SJSA1 (cell line): ENCODE data around the gene WWOX. TPM values are rescaled to one million over a fixed set of nuclear protein-coding genes. Genes with fewer than 3 reads are reported as not detected.

Experiments used
- DNase-seq, 2 experiments: peaks; one replicate each; pipeline ENCODE4 v3.0.0-alpha.2; 2015 to 2020; ENCODE audit warnings: low spot score in 2 of 2, low read depth in 1 of 2
- H3K27ac ChIP-seq: fragments of 250-450 bp; sonication (Bioruptor Pico); 2 replicates; pipeline ENCODE4 v1.5.1; 2020; ENCODE audit warnings: mild to moderate bottlenecking, moderate library complexity
- H3K27me3 ChIP-seq: fragments of 250-450 bp; sonication (Bioruptor Pico); replicated peaks from 2 replicates; pipeline ENCODE4 v1.5.1; 2020; ENCODE audit warnings: mild to moderate bottlenecking, moderate library complexity
- H3K36me3 ChIP-seq: fragments of 250-450 bp; sonication (Bioruptor Pico); 2 replicates; pipeline ENCODE4 v1.5.1; 2020; ENCODE audit warnings: mild to moderate bottlenecking
- H3K4me1 ChIP-seq: fragments of 250-450 bp; sonication (Bioruptor Pico); replicated peaks from 2 replicates; pipeline ENCODE4 v1.6.1; 2021; ENCODE audit warnings: mild to moderate bottlenecking
- H3K4me3 ChIP-seq: fragments of 250-450 bp; sonication (Bioruptor Pico); 2 replicates; pipeline ENCODE4 v1.5.1; 2020; ENCODE audit warnings: mild to moderate bottlenecking
- H3K9me3 ChIP-seq: fragments of 250-450 bp; sonication (Bioruptor Pico); replicated peaks from 2 replicates; pipeline ENCODE4 v1.5.1; 2020; ENCODE audit warnings: mild to moderate bottlenecking
- total RNA-seq: library from RNA; depleted of rRNA; stranded (reverse); fragments of >200 nt; shearing (Covaris generic); gene quantifications from 2 replicates; pipeline ENCODE4 v1.2.3, GENCODE V29; 2014

WWOX gene
- total RNA-seq, 1 experiment from 2014 or later: 13.4 TPM

- Histone ChIP-seq H3K9me3 (no peaks in the 10 kb centered on the region), H3K27ac (no peak overlapping the region), H3K36me3 (no peaks in the 10 kb centered on the region), H3K4me1 (no peaks in the 10 kb centered on the region), H3K27me3 (no peaks in the 10 kb centered on the region), H3K4me3 (no peak overlapping the region)
- no peak for DNase-seq
Observed at GRCh38 chr16:78137179-78137578, 37.7 kb downstream of the WWOX start.

DNA sequence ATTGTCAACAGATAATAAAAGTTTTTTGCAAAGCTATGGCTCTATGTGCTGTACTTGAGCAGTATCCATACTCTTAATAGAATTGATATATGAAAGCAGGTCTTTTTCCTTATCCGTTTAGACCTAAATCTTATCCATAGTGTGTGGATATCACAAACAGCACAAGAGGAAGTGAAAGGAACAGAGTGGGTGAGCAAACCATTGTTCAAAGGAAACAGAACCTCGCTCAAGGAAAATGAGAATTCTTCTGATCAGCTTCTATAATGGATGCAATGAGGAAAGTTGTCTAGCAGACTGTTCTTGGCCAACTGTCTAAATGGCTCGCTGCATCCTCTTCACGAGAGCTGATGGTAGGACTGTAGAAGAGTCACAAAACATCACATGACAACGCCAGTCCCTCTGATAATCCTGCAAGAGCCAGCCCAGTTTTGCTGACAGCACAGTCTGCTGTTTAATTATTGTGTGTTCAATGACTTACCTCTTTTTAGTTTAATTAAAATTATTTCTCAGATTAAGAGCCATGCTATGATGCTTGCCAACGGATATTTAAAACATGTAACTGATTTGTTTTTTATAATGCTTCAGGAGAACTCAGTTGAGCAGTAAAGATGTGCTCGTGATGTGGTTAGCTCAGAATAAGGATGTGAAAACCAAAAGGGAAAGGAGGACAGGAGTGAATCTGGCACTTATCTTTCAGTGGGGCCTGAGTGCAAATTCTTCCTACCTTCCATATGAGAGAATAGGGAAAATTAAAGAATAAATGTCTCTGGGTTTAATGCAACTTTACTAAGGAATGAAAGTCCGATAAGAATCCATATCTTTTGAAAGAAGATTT is 38.5 kb downstream of the WWOX start:
- Histone ChIP-seq H3K27ac (no peak overlapping the region), H3K9me3 (no peaks in the 10 kb centered on the region), H3K4me3 (no peak overlapping the region), H3K27me3 (no peaks in the 10 kb centered on the region), H3K4me1 (no peaks in the 10 kb centered on the region), H3K36me3 (no peaks in the 10 kb centered on the region)
- no peak for DNase-seq

GRCh38 chr16:78140818-78141466 is 41.5 kb downstream of the WWOX start:
- Histone ChIP-seq H3K36me3 (no peaks in the 10 kb centered on the region), H3K27ac (no peak overlapping the region), H3K27me3 (no peaks in the 10 kb centered on the region), H3K4me1 (no peaks in the 10 kb centered on the region), H3K9me3 (no peaks in the 10 kb centered on the region), H3K4me3 (no peak overlapping the region)
- no peak for DNase-seq

GRCh38 chr16:78142788-78143187 is 43.3 kb downstream of the WWOX start:
- Histone ChIP-seq H3K27me3 (no peaks in the 10 kb centered on the region), H3K4me3 (no peak overlapping the region), H3K4me1 (no peaks in the 10 kb centered on the region), H3K27ac (no peak overlapping the region), H3K9me3 (no peaks in the 10 kb centered on the region), H3K36me3 (no peaks in the 10 kb centered on the region)
- DNase-seq: no peak

DNA sequence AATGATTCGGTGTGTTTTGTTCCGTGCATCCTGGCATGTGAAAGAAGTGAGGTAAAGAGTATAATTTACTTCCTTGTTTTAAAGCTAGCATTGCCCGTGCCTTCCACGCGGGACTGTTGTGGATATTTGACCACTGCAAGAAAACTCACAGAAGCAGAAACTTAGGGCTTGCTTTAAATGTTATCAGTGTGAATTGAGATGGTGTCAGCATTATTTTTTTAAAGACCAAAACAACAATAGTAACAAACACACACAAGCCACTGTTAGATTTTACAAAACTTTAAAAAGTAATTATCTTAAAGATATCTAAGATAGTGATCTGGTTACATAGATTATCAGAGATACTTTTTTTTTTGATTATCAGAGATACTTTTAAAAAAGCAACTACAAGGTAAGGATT is 47.4 kb downstream of the WWOX start:
- Histone ChIP-seq H3K4me3 (no peak overlapping the region), H3K9me3 (no peaks in the 10 kb centered on the region), H3K4me1 (no peaks in the 10 kb centered on the region), H3K27me3 (no peaks in the 10 kb centered on the region), H3K27ac (no peak overlapping the region), H3K36me3 (no peaks in the 10 kb centered on the region)
- DNase-seq: no peak

GRCh38 chr16:78147911-78148401 is 48.5 kb downstream of the WWOX start:
- H3K36me3 ChIP-seq: no peaks in the 10 kb centered on the region
- no peak overlapping the region for H3K27ac ChIP-seq
- DNase-seq: no peak
- H3K27me3 ChIP-seq: no peaks in the 10 kb centered on the region
- H3K4me3 ChIP-seq: no peak overlapping the region
- no peaks in the 10 kb centered on the region for H3K4me1 ChIP-seq
- H3K9me3 ChIP-seq: no peaks in the 10 kb centered on the region

GRCh38 chr16:78150233-78150632 is 50.8 kb downstream of the WWOX start:
- H3K27me3 ChIP-seq: no peaks in the 10 kb centered on the region
- H3K27ac ChIP-seq: no peak overlapping the region
- no peaks in the 10 kb centered on the region for H3K4me1 ChIP-seq
- H3K4me3 ChIP-seq: no peak overlapping the region
- no peaks in the 10 kb centered on the region for H3K36me3 ChIP-seq
- no peak for DNase-seq
- H3K9me3 ChIP-seq: no peaks in the 10 kb centered on the region

GRCh38 chr16:78154729-78155461 is 55.4 kb downstream of the WWOX start:
- no peaks in the 10 kb centered on the region for H3K27me3 ChIP-seq
- no peak for DNase-seq
- H3K9me3 ChIP-seq: no peaks in the 10 kb centered on the region; the same call in 1 of the 2 replicates
- H3K36me3 ChIP-seq: no peaks in the 10 kb centered on the region
- H3K4me1 ChIP-seq: no peaks in the 10 kb centered on the region
- H3K4me3 ChIP-seq: no peak overlapping the region
- H3K27ac ChIP-seq: no peak overlapping the region

- no peak for DNase-seq
- Histone ChIP-seq H3K27me3 (no peaks in the 10 kb centered on the region), H3K9me3 (no peaks in the 10 kb centered on the region; the same call in 1 of the 2 replicates), H3K27ac (no peak overlapping the region), H3K4me3 (no peak overlapping the region), H3K36me3 (no peaks in the 10 kb centered on the region), H3K4me1 (no peaks in the 10 kb centered on the region)
Observed at GRCh38 chr16:78155791-78156345, 56.4 kb downstream of the WWOX start.

DNA sequence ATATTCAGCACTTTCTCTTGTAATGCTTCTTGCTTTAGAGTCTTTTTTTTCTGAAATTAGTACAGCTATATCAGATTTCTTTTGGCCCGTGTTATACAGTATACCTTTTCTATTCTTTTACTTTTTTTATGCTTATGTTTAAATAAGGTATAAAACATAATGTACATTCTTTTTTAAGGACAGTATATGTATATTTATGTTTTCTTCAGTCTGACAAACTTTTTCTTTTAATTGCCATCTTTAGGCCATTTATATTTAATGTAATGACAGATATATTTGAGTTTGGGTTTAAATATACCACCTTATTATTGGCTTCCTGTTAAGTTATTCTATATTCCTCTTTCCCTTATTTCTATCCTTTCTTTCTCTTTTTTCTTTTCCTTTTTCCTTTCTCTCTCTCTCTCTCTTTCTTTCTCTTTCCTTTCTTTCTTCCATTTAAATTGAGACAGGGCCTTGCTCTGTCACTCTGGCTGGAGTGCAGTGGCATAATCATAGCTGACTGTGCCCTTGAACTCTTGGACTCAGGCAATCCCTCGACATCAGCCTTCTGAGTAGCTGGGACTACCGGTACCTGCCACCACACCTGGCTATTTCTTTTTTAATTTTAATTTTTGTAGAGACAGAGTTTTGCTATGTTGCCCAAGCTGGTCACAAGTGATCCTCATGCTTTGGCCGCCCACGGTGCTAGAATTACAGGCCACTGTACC is 61.7 kb downstream of the WWOX start:
- H3K9me3 ChIP-seq: no peaks in the 10 kb centered on the region; the same call in 1 of the 2 replicates
- no peaks in the 10 kb centered on the region for H3K36me3 ChIP-seq
- no peaks in the 10 kb centered on the region for H3K4me1 ChIP-seq
- no peak overlapping the region for H3K4me3 ChIP-seq
- no peak overlapping the region for H3K27ac ChIP-seq
- no peak for DNase-seq
- H3K27me3 ChIP-seq: no peaks in the 10 kb centered on the region

- H3K4me1 ChIP-seq: no peaks in the 10 kb centered on the region
- no peak overlapping the region for H3K27ac ChIP-seq
- no peaks in the 10 kb centered on the region; the same call in 1 of the 2 replicates for H3K9me3 ChIP-seq
- no peaks in the 10 kb centered on the region for H3K36me3 ChIP-seq
- H3K27me3 ChIP-seq: no peaks in the 10 kb centered on the region
- no peak for DNase-seq
- no peak overlapping the region for H3K4me3 ChIP-seq
Observed at GRCh38 chr16:78163772-78164670, 64.6 kb downstream of the WWOX start.

DNA sequence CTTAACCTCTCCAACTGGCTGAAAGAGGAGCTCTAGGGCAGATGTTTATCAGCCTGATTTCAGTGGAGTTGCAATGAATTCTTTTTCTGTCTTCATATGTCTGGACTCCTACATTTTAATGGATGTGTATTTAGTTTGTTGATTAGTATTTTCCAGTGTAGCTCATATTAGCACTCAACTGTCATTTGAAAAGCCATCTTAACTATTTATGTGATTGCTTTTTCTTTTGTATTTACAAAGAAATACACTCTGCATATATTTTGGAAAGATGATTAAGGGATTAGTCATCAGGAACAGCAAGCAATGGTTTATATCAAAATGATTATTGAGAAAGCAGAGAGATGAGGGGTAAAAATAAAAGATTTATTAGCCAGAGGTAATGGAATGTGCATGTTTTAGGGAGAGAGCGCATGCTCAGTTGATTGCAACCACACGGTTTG is 71.1 kb downstream of the WWOX start:
- DNase-seq: no peak
- no peak overlapping the region for H3K27ac ChIP-seq
- H3K36me3 ChIP-seq: no peaks in the 10 kb centered on the region
- no peaks in the 10 kb centered on the region for H3K27me3 ChIP-seq
- 0 out of 2 replicates have a peak, but pooled peaks cover 2% of the 10 kb centered on the region for H3K9me3 ChIP-seq
- H3K4me3 ChIP-seq: no peak overlapping the region
- H3K4me1 ChIP-seq: no peaks in the 10 kb centered on the region
